ENCODE measurements around the gene PPFIBP2.

The PPFIBP2 gene

DNA sequence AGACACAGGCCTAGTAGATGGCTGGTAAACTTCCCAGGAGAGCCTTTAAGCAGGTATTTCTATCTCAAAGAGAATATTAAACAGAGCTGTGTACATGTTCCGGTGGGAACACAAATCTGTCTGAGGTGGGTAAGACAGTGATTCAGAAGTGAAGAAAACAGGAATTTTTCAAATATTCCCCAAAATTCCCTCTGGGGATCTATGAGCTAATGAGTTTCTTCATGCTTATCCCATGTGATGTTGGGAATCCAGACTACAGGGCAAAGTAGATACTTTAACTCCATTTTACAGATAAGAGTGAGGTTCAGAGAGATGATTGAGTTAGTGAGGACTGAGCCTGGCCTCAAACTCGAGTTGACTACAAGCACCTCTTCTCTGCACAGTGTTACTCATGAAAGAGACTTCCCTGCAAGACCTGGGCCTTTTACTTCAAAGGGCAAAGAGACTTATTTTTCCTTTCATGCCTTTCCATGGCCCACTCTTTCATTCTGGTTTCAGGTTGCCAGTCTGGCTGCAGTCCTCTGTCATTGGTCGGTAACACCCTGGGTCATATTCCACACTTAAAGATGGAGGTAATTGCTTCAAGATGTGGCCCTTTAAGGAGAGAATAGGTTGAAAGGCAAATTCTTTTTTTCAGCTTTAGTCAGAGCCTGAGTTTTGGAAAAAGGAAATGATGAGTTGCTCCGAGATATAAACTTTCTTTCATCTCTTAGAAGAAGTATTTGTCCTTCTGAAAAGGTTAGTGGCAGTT, 89.4 kb downstream of the PPFIBP2 start:
- no peak for DNase-seq (ENCODE audit: low read depth)

DNA sequence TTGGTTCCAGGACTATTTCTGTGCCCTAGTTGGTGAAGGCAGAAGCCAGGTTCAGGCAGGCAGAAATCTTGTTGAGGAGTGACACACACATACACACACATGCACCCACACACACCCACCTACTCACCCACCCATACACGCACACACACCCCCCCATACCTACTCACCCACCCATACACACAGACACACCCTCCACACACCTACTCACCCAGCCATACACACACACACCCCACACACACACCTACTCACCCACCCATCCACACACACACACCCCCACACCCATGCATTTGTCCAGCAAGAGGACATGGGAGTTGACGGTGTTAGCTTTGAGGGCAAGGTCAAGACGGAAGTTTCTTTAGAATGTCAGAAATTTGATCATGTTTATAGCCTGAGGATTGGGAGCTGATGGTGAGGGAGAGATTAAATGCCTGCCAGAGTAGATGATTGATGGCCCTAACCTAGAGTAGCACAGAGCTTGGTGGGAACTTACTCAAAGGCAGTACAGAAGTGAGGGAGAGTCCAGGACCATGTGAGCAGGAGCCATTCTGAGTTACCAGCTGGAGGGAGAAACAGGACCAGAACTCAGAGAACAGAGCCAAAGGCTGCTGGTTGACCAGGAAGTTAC, 90.6 kb downstream of the PPFIBP2 start:
- DNase-seq (ENCODE audit: low read depth) = no peak

DNA sequence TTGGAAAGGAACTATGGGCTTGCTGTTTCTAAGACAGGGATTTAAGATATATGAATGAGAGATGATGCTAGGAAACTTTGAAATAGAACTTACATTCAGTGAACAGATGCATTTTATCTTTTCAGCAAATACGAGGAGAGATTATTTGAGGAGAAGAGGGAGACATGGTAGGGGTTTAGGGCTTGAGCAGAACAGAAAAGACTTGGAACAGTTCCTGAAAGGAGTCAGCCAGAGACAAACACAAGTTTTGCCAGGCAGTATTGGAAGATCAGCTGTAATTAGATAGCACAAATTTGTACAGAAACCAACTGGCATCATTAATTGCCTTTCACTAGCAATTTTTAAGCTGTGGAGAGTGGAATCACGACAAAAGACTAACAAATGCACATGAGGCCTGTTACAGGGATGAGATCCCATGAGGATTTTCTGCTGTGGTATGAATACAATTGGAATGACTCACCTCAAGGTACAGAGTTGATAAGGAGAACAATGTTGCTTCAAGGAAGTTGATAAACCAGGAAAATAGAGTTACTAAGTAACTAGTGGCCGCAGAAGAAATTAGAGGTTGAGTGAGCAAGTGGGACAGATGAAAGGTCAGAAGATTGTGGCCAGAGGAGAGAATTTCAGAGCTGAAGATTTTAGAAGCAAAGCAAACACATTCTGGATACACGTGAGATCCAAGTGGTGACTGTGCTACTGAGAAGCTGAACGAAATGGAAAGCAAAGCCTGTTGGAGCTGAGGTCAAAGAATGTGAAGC, 91.6 kb downstream of the PPFIBP2 start:
- no peak for DNase-seq (ENCODE audit: low read depth)

DNA sequence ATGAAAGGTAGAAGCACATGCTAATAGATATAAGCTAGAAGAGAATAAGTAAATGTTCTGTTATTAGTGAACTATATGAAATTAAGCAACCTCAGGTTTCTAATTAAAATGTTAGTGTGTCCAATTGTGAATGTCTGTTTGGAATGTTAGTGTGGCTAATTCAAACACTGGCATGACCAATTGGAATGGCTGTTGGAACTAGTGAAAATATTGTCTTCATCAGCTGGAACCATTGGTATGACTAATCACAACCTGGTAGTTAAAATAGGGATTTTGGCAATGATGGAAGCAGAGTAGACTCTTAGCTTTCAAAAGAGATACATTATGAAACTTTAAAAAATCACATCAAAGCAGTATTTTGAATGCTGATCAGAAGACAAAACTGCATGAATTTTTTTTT, 92.7 kb downstream of the PPFIBP2 start:
- DNase-seq (ENCODE audit: low read depth) = no peak

GRCh38 chr11:7609015-7609414, 95.2 kb downstream of the PPFIBP2 start:
- no peak for DNase-seq (ENCODE audit: low read depth)

DNA sequence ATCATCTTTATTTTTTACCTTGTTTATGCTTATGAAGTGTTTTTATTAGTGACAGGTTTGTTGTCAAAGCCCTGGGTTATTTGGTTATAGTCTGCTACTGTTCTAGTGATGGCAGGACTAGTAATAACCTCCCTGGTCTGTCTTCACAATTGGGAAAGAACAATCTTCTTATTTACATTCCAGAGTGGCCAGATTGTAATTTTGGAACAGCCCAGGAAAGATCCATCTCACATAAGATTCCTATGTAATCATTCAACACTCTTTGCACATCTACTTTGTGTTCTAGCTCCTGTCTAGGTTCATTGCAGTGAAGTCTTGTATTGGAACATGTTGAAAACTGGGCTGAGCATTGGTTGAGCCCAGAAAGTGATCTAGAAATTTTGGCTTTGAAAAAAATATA, 95.7 kb downstream of the PPFIBP2 start:
- no peak for DNase-seq (ENCODE audit: low read depth)

- DNase-seq (ENCODE audit: low read depth) = no peak
Observed at GRCh38 chr11:7610393-7610792, 96.6 kb downstream of the PPFIBP2 start.

- no peak for DNase-seq (ENCODE audit: low read depth)
Observed at GRCh38 chr11:7611411-7611810, 97.6 kb downstream of the PPFIBP2 start.

- no peak for DNase-seq (ENCODE audit: low read depth)
Observed at GRCh38 chr11:7612056-7612660, 98.4 kb downstream of the PPFIBP2 start.

DNA sequence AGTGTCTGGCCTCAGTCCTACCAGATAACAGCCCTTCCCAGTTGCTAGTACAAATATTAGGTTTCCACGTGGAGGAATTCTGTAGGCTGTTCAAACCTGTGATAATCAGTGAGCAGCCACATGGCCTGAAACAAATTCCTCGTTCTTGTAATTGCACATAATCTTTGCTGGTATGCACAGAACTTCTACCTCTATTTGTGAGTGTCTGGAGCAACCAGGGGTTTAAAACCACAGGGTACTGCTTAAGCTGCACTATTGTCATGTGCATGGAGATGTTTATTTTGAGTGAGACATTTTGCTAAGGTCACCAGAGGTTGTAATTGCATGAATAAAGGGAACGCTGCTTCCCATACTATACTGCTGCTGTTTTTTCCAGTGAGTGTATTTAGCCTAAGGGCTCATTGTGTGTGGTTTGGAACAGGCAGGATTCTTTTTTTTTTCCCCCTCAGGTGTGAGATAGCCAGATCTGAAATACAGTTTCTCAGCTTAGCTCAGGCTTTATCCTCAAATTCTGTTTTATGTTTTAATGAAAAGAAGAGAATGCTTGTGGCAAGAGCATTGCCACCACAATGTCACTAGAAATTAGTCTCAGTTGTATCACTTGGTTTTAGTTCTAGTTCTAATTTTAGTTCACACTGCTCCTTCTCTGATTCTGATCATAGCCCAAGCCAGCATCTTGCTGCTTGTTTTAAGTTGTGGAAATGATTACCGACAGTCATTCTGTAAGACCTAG, 99.0 kb downstream of the PPFIBP2 start:
- no peak for DNase-seq (ENCODE audit: low read depth)

- no peak for DNase-seq (ENCODE audit: low read depth)
Observed at GRCh38 chr11:7613394-7613720, 99.6 kb downstream of the PPFIBP2 start.

GRCh38 chr11:7614656-7615055, 100.9 kb downstream of the PPFIBP2 start:
- no peak for DNase-seq (ENCODE audit: low read depth)

GRCh38 chr11:7617032-7617431, 103.2 kb downstream of the PPFIBP2 start:
- DNase-seq (ENCODE audit: low read depth) = no peak

DNA sequence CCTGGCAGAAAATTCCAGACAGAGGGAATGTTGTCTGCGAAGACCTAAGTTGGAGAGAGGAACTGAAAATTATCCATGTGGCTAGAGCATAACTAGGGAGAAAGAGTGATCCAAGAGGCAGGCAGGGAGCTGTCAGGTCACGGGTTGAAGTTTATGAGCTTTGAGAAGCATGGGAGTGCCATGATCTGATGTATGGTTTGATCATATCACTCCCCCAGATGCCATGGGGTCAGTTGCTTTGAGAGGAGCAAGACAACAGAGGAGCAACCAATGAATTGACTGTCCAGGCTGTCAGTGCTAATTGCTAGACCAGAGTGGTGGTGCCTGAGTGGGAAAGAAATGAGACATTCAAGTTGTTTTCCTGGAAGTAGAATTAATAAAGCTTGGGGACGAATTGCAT, 105.5 kb downstream of the PPFIBP2 start:
- DNase-seq (ENCODE audit: low read depth) = no peak

- no peak for DNase-seq (ENCODE audit: low read depth)
Observed at GRCh38 chr11:7621090-7621489, 107.3 kb downstream of the PPFIBP2 start.

DNA sequence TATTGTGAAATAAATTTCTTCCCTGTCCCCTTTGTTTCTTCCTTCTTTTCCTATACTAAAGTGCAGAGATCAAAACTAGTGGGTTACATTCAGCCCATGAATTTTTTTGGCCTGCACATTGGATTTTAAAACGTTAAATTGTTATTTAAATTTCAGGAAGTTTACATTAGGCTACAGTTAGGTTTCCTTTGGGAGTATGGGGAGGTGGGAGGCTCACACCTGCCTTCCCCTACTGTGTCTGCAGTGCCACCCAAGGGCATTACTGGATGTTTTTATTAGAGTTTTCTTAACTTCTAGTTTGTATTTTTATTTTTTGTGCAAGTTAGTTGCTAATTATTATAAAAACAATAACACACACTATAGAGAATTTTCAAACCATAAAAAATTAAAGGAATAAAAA, 107.8 kb downstream of the PPFIBP2 start:
- no peak for DNase-seq (ENCODE audit: low read depth)

- DNase-seq (ENCODE audit: low read depth) = no peak
Observed at GRCh38 chr11:7622721-7623120, 108.9 kb downstream of the PPFIBP2 start.

DNA sequence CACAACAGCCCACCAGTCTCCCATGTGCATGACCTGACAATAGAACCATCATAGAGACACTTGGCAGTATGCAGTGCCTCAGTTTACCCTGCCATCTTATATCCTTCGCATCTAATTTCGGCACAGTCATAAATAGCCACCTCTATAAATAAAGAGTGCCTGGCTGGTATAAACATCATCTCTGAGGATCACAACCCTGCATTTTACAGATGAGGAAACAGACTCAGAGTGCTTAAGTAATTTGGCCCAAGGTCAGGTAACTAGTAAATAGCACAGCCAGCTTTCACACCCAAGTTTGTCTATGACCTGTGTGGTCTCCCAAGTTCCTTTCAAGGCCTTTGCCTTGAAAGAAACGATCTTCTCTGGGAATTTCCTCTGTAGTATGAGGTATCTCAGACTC, 114.9 kb downstream of the PPFIBP2 start:
- no peak for DNase-seq (ENCODE audit: low read depth)

DNA sequence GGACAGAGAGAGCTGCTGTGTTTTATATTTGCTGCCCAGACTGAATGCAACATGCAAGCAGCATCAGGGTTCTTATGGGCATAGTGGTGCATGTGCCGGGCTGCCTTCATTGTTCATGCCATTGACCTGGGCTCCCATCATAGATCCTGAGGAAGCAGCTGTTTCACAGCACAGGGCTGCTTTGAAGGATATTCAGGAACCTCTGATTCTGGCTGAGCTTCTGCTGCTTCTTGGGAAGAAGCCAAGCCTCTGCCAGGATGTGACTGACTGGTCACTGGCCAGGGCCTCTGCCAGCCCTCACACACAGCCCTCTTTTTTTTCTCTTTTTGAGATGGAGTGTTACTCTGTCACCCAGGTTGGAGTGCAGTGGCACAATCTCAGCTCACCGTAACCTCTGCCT, 116.2 kb downstream of the PPFIBP2 start:
- DNase-seq (ENCODE audit: low read depth) = no peak

- DNase-seq (ENCODE audit: low read depth) = no peak
Observed at GRCh38 chr11:7632211-7632610, 118.4 kb downstream of the PPFIBP2 start.

GRCh38 chr11:7635137-7635536, 121.3 kb downstream of the PPFIBP2 start:
- no peak for DNase-seq (ENCODE audit: low read depth)

DNA sequence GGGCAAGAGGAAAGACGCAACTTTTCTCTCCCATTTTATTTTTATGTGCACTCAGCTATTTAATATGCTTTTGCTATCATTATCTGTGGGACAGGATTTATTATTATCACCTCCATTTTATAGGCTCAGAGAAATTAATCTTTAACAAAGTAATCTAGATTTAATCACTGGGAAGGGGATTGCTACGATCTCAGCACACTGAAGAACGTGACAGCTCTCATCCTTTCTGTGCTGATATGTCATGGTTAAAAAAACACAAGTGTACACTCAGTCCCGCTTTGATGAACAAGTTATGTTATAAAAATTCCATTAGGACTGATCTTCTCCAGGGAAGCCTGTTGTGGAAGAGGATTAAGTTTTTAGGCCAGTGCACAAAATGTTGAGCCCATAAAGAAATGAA, 121.9 kb downstream of the PPFIBP2 start:
- no peak for DNase-seq (ENCODE audit: low read depth)

Data from activated T-helper 1 cell treated with Interleukin-2 at 50 U/mL for 16 hours (primary cell).